Raji (cell line): ENCODE measurements around the gene HIVEP3.

Source experiments
- POLR2A ChIP-seq: IDR thresholded peaks from 2 replicates; pipeline ENCODE4 v1.6.1; 2011; ENCODE audit warnings: low read depth, low read length, control low read depth; ENCODE audit not compliant: insufficient read depth

Gene HIVEP3

GRCh38 chr1:41902664-41903063 lies 16.1 kb downstream of the HIVEP3 start:
- TF ChIP-seq POLR2A: no peak

GRCh38 chr1:41902159-41902577 lies 16.6 kb downstream of the HIVEP3 start:
- no peak for TF ChIP-seq POLR2A

- no peak for TF ChIP-seq POLR2A
Observed at GRCh38 chr1:41901551-41901950, 17.2 kb downstream of the HIVEP3 start.

- no peak for TF ChIP-seq POLR2A
Observed at GRCh38 chr1:41900603-41901444, 17.9 kb downstream of the HIVEP3 start.

DNA sequence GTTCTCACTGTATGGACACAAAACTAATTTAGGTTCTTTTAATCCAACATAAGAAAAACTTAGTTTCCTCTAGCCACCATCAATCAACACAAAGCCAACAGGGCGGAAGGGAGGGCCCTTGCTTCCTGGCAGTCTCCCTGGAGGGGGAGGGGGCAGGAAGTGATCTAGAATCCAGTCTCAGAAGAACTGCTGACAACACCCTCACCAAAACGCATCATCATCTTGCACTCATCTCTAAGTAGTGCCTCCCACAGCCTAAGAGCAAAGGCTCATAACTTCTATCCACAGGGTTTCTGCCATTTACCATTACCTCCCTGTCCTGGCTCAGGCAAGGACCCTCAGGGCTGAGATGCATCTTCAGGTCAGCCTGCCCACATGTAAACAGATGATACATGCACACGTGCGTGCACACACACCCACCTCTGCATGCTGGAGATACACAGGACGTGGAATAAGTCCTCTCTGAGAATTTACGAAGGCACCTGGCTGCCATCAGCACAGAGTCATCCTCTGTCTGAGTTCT lies 20.5 kb downstream of the HIVEP3 start:
- no peak for TF ChIP-seq POLR2A

DNA sequence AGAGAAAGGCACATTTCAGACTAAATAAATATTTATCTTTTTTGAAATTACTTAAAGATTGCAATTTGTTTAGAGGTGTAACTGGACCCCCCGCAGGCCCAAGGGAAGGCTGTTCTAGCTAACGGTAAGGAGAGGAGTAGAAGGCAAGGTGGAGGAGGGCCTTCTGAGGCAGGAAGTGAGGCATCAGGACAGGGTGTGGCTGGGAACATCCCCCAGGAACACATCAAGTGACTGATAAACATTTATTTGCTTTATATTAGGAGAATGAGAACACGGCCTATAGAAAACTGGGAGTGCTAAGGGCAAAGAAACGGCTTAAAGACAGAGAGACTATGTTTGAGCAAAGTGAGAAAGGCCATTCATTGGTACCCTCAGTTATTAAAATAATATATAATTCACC lies 23.2 kb downstream of the HIVEP3 start:
- no peak for TF ChIP-seq POLR2A

GRCh38 chr1:41894808-41895483 lies 23.8 kb downstream of the HIVEP3 start:
- TF ChIP-seq POLR2A: no peak

- TF ChIP-seq POLR2A: no peak
Observed at GRCh38 chr1:41894101-41894807, 24.5 kb downstream of the HIVEP3 start.

DNA sequence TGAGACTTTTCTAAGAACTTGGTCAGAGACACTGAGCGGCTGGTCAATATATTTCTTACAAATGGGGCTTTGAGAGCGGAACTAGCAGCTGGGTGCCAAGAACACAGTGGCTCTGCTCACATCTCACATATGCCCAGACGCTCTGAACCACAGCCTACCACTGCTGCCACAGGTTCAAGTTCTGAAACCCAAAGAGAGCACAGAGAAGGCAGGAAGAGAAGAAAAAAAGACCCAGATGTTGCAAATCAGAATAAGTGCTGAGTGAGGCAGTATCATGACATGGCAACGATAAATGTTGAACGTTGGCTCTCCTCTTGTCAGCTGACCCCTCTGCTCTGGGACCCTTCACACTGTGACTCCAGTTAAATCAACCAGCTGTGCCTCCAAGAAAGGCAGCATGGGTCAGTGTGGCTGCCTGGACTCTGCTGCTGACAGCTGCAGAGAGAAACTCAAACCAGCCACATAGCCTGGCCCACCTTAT lies 26.4 kb downstream of the HIVEP3 start:
- TF ChIP-seq POLR2A: no peak

DNA sequence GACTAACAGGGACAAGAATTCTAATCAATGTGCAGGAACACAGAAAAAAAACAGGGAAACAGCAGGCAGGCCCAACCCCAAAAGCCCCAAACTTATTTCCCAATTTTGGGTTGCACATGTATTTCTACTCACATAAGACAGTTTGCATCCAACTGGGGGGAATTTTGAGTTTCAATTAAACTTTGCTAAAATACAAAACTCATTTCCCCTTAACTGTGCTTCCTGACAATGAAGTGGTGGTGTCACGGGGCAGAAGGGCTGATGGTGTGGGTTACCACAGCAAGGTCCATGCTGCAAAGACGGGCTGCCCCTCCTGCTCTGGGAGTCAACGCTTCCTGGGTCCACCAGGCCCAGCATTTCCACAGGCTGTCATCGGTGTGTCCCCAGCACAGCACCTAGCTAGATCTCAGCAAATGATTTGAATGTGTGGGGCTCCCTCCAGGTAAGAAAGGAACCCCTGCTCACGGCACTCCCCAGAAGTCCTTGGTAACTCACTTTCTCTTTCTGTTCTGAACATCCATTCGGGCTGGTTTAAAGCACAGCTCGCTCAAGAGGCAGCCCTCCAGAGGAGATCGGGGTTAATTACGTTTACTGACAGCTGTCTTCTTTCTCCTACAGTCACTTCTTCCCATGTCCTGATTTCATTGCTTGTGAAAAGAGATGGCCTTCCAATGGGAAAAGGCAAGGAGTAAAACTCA lies 27.4 kb downstream of the HIVEP3 start:
- TF ChIP-seq POLR2A: no peak

DNA sequence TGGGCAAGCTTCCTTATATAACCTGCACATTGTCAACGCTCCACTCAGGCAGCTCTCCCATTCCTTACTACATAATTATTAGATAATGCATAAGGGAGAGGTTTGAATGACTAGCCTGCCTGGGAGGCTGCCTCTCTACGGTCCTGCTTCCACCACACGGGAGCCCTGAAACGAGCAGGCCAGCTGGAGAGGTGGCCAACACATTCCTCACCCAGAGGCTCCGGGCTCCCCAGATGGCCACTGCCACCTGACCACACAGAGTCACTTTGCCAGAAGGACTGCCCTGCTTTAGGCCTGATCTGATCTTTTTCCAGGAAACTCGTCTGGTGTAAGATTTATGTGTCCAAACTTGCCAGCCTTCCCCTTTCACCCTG lies 27.9 kb downstream of the HIVEP3 start:
- no peak for TF ChIP-seq POLR2A

DNA sequence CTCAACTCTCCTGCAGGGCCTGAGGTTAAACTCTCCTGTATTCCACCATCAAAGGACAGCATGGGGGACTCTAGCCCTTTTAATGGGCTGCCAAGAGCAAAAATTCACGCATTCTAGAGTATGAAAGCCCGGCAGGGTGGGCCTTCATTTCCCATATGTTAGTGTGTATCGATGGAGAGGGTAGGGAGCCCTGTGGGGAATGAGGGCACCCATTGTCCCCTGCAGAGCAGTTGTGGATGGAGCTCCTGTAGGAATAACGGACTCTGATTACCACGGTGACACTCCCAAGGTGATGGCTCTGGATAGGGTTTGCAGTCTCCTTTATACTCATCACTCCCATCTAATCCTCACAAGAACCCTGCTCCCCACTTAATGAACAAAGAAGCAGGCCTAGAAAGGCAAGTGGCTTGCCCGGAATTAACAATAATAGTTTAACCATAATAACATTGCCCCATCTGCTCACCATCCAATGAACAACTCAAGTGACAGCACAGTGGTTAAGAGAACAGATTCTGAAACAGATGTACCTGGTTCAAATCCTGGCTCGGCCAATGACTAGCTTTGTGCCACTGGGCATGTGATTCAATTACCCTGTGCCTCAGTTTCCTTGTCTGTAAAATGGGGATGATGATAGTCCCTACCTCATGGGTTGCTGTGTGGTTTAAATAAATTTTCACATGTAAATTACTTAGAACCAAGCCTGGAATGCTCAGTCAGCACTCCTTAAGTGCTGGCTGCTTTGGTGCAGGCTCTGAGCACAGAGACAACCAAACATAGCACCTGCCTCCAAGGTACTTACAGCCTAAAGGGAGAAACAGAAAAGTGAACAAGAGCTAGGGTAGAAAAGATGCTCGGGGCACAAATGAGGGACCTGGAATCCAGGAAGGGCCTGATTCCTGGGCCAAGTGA lies 29.0 kb downstream of the HIVEP3 start:
- TF ChIP-seq POLR2A: no peak

DNA sequence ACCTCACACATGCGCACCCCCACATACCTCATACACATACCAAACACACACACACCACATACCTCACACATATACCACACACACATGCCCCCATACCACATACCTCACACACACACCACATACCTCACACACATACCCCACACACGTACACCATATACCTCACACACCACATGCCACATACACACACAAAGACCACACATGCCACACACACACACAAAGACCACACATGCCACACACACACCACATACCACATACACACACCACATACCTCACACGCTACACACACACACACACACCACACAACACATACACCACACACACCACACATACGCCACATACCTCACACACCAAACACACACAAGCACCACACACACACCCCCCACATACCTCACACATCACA lies 30.0 kb downstream of the HIVEP3 start:
- TF ChIP-seq POLR2A: no peak

- TF ChIP-seq POLR2A: no peak
Observed at GRCh38 chr1:41887365-41887764, 31.4 kb downstream of the HIVEP3 start.
